Camera-type eye (tissue), 1 donor: ENCODE results near the gene AIM2. TPM values are rescaled to one million over a fixed set of nuclear protein-coding genes. Genes with fewer than 3 reads are reported as not detected.

Experiments
- total RNA-seq: library from RNA; depleted of rRNA; stranded (reverse); fragments of >200 nt; gene quantifications from one replicate; pipeline ENCODE4 v1.2.3, GENCODE V29; 2014

The AIM2 gene
- 5.2 TPM for total RNA-seq

GRCh38 chr1:159076438-159077119 is at the start of gene AIM2:
Gene AIM2, minus strand, starts transcription at chr1:159076766. Its CDS starts 3,267 bp downstream, at chr1:159073499.

Other genes with a start within 250 kb of the AIM2 start
- gene MNDA, start 245.4 kb downstream of the AIM2 start, total RNA-seq: 6.8 TPM
- gene PYHIN1, start 145.2 kb downstream of the AIM2 start, total RNA-seq: not detected
- 41.9 TPM for gene IFI16, start 66.9 kb downstream of the AIM2 start, total RNA-seq
- 89.3 TPM for gene CADM3, start 94.8 kb upstream of the AIM2 start, total RNA-seq
- 8.9 TPM for gene ACKR1, start 128.1 kb upstream of the AIM2 start, total RNA-seq
- gene FCER1A, start 225.6 kb upstream of the AIM2 start, total RNA-seq: 0.77 TPM